NCI-H226 (cell line): ENCODE results near the gene CD164L2.

Source experiments
- DNase-seq: peaks from one replicate; pipeline ENCODE4 v3.0.0-alpha.2; 2015

The CD164L2 gene

GRCh38 chr1:27342778-27343638 is 40.1 kb downstream of the CD164L2 start:
- DNase-seq: no peak

GRCh38 chr1:27342391-27342777 is 40.7 kb downstream of the CD164L2 start:
- DNase-seq: no peak

GRCh38 chr1:27341525-27342252 is 41.4 kb downstream of the CD164L2 start, which contains the start of gene SYTL1:
TSS of gene SYTL1 (plus strand) at chr1:27342022. CDS start at chr1:27345335, 3,313 bp downstream.
- DNase-seq: peak; percentile 78

- DNase-seq: no peak
Observed at GRCh38 chr1:27339213-27339612, 43.9 kb downstream of the CD164L2 start.

GRCh38 chr1:27338751-27339150 is 44.4 kb downstream of the CD164L2 start:
- no peak for DNase-seq

- DNase-seq: no peak
Observed at GRCh38 chr1:27336756-27337155, 46.4 kb downstream of the CD164L2 start.

- no peak for DNase-seq
Observed at GRCh38 chr1:27335506-27336422, 47.4 kb downstream of the CD164L2 start.

- DNase-seq: no peak
Observed at GRCh38 chr1:27333717-27334279, 49.3 kb downstream of the CD164L2 start.

GRCh38 chr1:27332536-27333281 is 50.4 kb downstream of the CD164L2 start:
- DNase-seq: no peak

GRCh38 chr1:27331922-27332321 is 51.2 kb downstream of the CD164L2 start:
- no peak for DNase-seq

GRCh38 chr1:27331426-27331825 is 51.7 kb downstream of the CD164L2 start:
- DNase-seq: no peak

GRCh38 chr1:27330786-27331185 is 52.3 kb downstream of the CD164L2 start:
- no peak for DNase-seq
